Stimulated activated CD4-positive, alpha-beta T cell treated with anti-CD3 and anti-CD28 coated beads, Interleukin-4, amount 100 ng/mL, for 1 hour (primary cell): Measurements from ENCODE around the gene EPHA5.

Experiments
- DNase-seq: peaks from one replicate; pipeline ENCODE4 v3.0.0-alpha.2; 2020

Gene EPHA5

GRCh38 chr4:65623506-65623905, 46.8 kb downstream of the EPHA5 start:
- DNase-seq, result no peak

- no peak for DNase-seq
Measured at GRCh38 chr4:65617416-65617815, 52.9 kb downstream of the EPHA5 start.

- no peak for DNase-seq
Measured at GRCh38 chr4:65604515-65604914, 65.8 kb downstream of the EPHA5 start.

- no peak for DNase-seq
Measured at GRCh38 chr4:65600656-65601055, 69.6 kb downstream of the EPHA5 start.

GRCh38 chr4:65599340-65599739, 70.9 kb downstream of the EPHA5 start:
- no peak for DNase-seq

GRCh38 chr4:65597697-65598096, 72.6 kb downstream of the EPHA5 start:
- no peak for DNase-seq

- no peak for DNase-seq
Measured at GRCh38 chr4:65592089-65592488, 78.2 kb downstream of the EPHA5 start.

- DNase-seq, result no peak
Measured at GRCh38 chr4:65589921-65590320, 80.4 kb downstream of the EPHA5 start.

GRCh38 chr4:65589331-65589730, 81.0 kb downstream of the EPHA5 start:
- DNase-seq, result no peak

- no peak for DNase-seq
Measured at GRCh38 chr4:65580551-65580950, 89.7 kb downstream of the EPHA5 start.

- no peak for DNase-seq
Measured at GRCh38 chr4:65566473-65566872, 103.8 kb downstream of the EPHA5 start.

- DNase-seq, result no peak
Measured at GRCh38 chr4:65561164-65561563, 109.1 kb downstream of the EPHA5 start.

- no peak for DNase-seq
Measured at GRCh38 chr4:65559270-65559669, 111.0 kb downstream of the EPHA5 start.

GRCh38 chr4:65552057-65552456, 118.2 kb downstream of the EPHA5 start:
- no peak for DNase-seq

GRCh38 chr4:65550500-65550899, 119.8 kb downstream of the EPHA5 start:
- DNase-seq, result no peak

- DNase-seq, result no peak
Measured at GRCh38 chr4:65546882-65547416, 123.3 kb downstream of the EPHA5 start.

GRCh38 chr4:65538571-65538970, 131.7 kb downstream of the EPHA5 start:
- no peak for DNase-seq

GRCh38 chr4:65535113-65535512, 135.2 kb downstream of the EPHA5 start:
- no peak for DNase-seq

- no peak for DNase-seq
Measured at GRCh38 chr4:65521666-65522065, 148.6 kb downstream of the EPHA5 start.

- DNase-seq, result no peak
Measured at GRCh38 chr4:65515646-65516045, 154.6 kb downstream of the EPHA5 start.

- DNase-seq, result no peak
Measured at GRCh38 chr4:65510976-65511375, 159.3 kb downstream of the EPHA5 start.

GRCh38 chr4:65508168-65508567, 162.1 kb downstream of the EPHA5 start:
- DNase-seq, result no peak

GRCh38 chr4:65502131-65502701, 168.1 kb downstream of the EPHA5 start:
- DNase-seq, result no peak

- DNase-seq, result no peak
Measured at GRCh38 chr4:65498606-65499005, 171.7 kb downstream of the EPHA5 start.

- DNase-seq, result no peak
Measured at GRCh38 chr4:65495439-65495838, 174.8 kb downstream of the EPHA5 start.
